Small intestine (tissue), 7 donors: ENCODE results near the gene C1orf226. TPM values are rescaled to one million over a fixed set of nuclear protein-coding genes. Genes with fewer than 3 reads are reported as not detected.
A peak's percentile ranks its signal among the peaks of the same experiment; 100 is the strongest.

Experiments used
- DNase-seq, 2 donors: peaks; one replicate each; pipeline versions ENCODE4 v3.0.0 to v3.0.0-alpha.2; 2013
- FAIRE-seq: peaks from 2 replicates; lab custom pipeline; 2012; peaks lifted over from hg19 to GRCh38; lab: Jason Lieb, UNC
- H3K27ac ChIP-seq, 3 donors: one replicate each; pipeline ENCODE4 v1.5.1; 2013; ENCODE audit warnings: low read length in 2 of 3, mild to moderate bottlenecking in 2 of 3, control low read depth in 1 of 3, inconsistent platforms in 1 of 3, low read depth in 1 of 3, moderate library complexity in 1 of 3
- H3K27me3 ChIP-seq, 3 donors: one replicate each; pipeline ENCODE4 v1.6.1; 2013; ENCODE audit warnings: low read length in 3 of 3, inconsistent platforms in 1 of 3; ENCODE audit not compliant: control insufficient read depth in 3 of 3, insufficient read depth in 3 of 3
- H3K36me3 ChIP-seq, 3 donors: one replicate each; pipeline ENCODE4 v1.6.1; 2013; ENCODE audit warnings: low read length in 3 of 3, inconsistent platforms in 1 of 3, low read depth in 1 of 3, mild to moderate bottlenecking in 1 of 3, moderate library complexity in 1 of 3; ENCODE audit not compliant: control insufficient read depth in 3 of 3, insufficient read depth in 2 of 3
- H3K4me1 ChIP-seq, 3 donors: one replicate each; pipeline ENCODE4 v1.6.1; 2013; ENCODE audit warnings: low read length in 2 of 3, inconsistent platforms in 1 of 3, low read depth in 1 of 3, mild to moderate bottlenecking in 1 of 3, moderate library complexity in 1 of 3; ENCODE audit not compliant: control insufficient read depth in 3 of 3, insufficient read depth in 2 of 3
- H3K4me3 ChIP-seq, 3 donors: one replicate each; pipeline ENCODE4 v1.5.1; 2013; ENCODE audit warnings: low read length in 3 of 3, control low read depth in 1 of 3, inconsistent platforms in 1 of 3, low read depth in 1 of 3, mild to moderate bottlenecking in 1 of 3, moderate library complexity in 1 of 3
- H3K9me3 ChIP-seq, 2 donors: one replicate each; pipeline ENCODE4 v1.6.1; 2013; ENCODE audit warnings: low read depth in 1 of 2, low read length in 1 of 2; ENCODE audit not compliant: control insufficient read depth in 2 of 2, insufficient read depth in 1 of 2
- WGBS, 3 donors: extraction: QIAGEN DNeasy Blood & Tissue Kit; methylation state at CpG; one replicate each; pipeline ENCODE4 v1.1.7; 2013; 5-methylcytosine and 5-hydroxymethylcytosine counted together
- polyA plus RNA-seq, 4 donors: library from polyadenylated mRNA; stranded (reverse) in 3 of 4; unstranded in 1 of 4; fragments of 200-250 nt in 3 of 4; fragments of 120-200 nt in 1 of 4; gene quantifications; one replicate each; pipeline versions ENCODE4 v1.2.1 to v1.2.3, GENCODE V29; 2013
- donor health status: healthy with polysubstance abuse.
- donor health status: control.
- donor health status: control.
- donor health status: Bipolar disorder and iron deficiency.
- donor health status: healthy.

Gene C1orf226
- polyA plus RNA-seq, 4 donors: 8.1 to 14.1 (median 13.2) TPM

- FAIRE-seq (no peak), DNase-seq (no peak)
- Histone ChIP-seq H3K36me3 (peaks cover 0 to 36% (median 5%) of the 10 kb centered on the region in 3 donors), H3K27ac (no peak overlapping the region), H3K9me3 (no peaks in the 10 kb centered on the region), H3K27me3 (no peaks in the 10 kb centered on the region), H3K4me1 (peaks cover 3 to 40% (median 15%) of the 10 kb centered on the region in 3 donors), H3K4me3 (no peak overlapping the region)
- 83 to 90% (median 88%) methylated on average over 20 of the region's 20 CpGs for WGBS, 3 donors
Measured at GRCh38 chr1:162387226-162388082, 5.9 kb downstream of the C1orf226 start.

GRCh38 chr1:162388083-162388594 lies 6.6 kb downstream of the C1orf226 start:
- no peak overlapping the region for H3K27ac ChIP-seq
- no peaks in the 10 kb centered on the region for H3K9me3 ChIP-seq
- 85 to 96% (median 93%) methylated on average over 8 of the region's 8 CpGs for WGBS, 3 donors
- H3K4me3 ChIP-seq: no peak overlapping the region
- H3K4me1 ChIP-seq: peaks cover 0 to 33% (median 10%) of the 10 kb centered on the region in 3 donors
- no peaks in the 10 kb centered on the region for H3K27me3 ChIP-seq
- FAIRE-seq (no peak), DNase-seq (no peak)
- H3K36me3 ChIP-seq: peaks cover 0 to 32% (median 5%) of the 10 kb centered on the region in 3 donors

GRCh38 chr1:162388615-162389014 lies 7.1 kb downstream of the C1orf226 start:
- peak overlapping the region in 1 of 3 donors; percentile 44 for H3K27ac ChIP-seq
- DNase-seq: peak in 1 of 2 donors; percentile 79
- H3K4me1 ChIP-seq: peaks cover 0 to 29% (median 10%) of the 10 kb centered on the region in 3 donors
- no peak overlapping the region for H3K4me3 ChIP-seq
- H3K27me3 ChIP-seq: no peaks in the 10 kb centered on the region
- H3K36me3 ChIP-seq: peaks cover 0 to 27% (median 5%) of the 10 kb centered on the region in 3 donors
- no peaks in the 10 kb centered on the region for H3K9me3 ChIP-seq
- 44 to 75% (median 57%) methylated on average over 5 of the region's 5 CpGs for WGBS, 3 donors
- FAIRE-seq: no peak

GRCh38 chr1:162389021-162389818 lies 7.7 kb downstream of the C1orf226 start:
- Histone ChIP-seq H3K4me1 (peaks cover 0 to 29% (median 9%) of the 10 kb centered on the region in 3 donors), H3K9me3 (no peaks in the 10 kb centered on the region), H3K36me3 (peaks cover 0 to 21% (median 5%) of the 10 kb centered on the region in 3 donors), H3K27ac (peak overlapping the region in 1 of 3 donors; percentile 44), H3K27me3 (no peaks in the 10 kb centered on the region), H3K4me3 (no peak overlapping the region)
- 16 to 28% (median 23%) methylated on average over 11 of the region's 11 CpGs for WGBS, 3 donors
- DNase-seq (peak; percentile 32 to 45), FAIRE-seq (no peak)

- peak overlapping the region in 1 of 3 donors; percentile 44 for H3K27ac ChIP-seq
- FAIRE-seq (no peak), DNase-seq (peak in 1 of 2 donors; percentile 73)
- peaks cover 0 to 29% (median 7%) of the 10 kb centered on the region in 3 donors for H3K4me1 ChIP-seq
- H3K36me3 ChIP-seq: peaks cover 0 to 13% (median 0%) of the 10 kb centered on the region in 3 donors
- WGBS, 3 donors: 80 to 83% (median 81%) methylated on average over 9 of the region's 9 CpGs
- no peaks in the 10 kb centered on the region for H3K9me3 ChIP-seq
- H3K4me3 ChIP-seq: no peak overlapping the region
- no peaks in the 10 kb centered on the region for H3K27me3 ChIP-seq
Measured at GRCh38 chr1:162389971-162390370, 8.4 kb downstream of the C1orf226 start.

GRCh38 chr1:162390396-162391185 lies 9.1 kb downstream of the C1orf226 start:
- Histone ChIP-seq H3K9me3 (no peaks in the 10 kb centered on the region), H3K36me3 (peaks cover 0 to 7% (median 0%) of the 10 kb centered on the region in 3 donors), H3K4me1 (peaks cover 0 to 29% (median 7%) of the 10 kb centered on the region in 3 donors), H3K4me3 (no peak overlapping the region), H3K27me3 (no peaks in the 10 kb centered on the region), H3K27ac (peak overlapping the region in 1 of 3 donors; percentile 44)
- peak in 1 of 2 donors; percentile 31 for DNase-seq
- 67 to 76% (median 71%) methylated on average over 15 of the region's 15 CpGs for WGBS, 3 donors
- FAIRE-seq: no peak

GRCh38 chr1:162391790-162392563 lies 10.4 kb downstream of the C1orf226 start:
- H3K27me3 ChIP-seq: no peaks in the 10 kb centered on the region
- DNase-seq: peak; percentile 62 to 74
- H3K9me3 ChIP-seq: no peaks in the 10 kb centered on the region
- no peak overlapping the region for H3K27ac ChIP-seq
- H3K4me3 ChIP-seq: no peak overlapping the region
- 24 to 50% (median 46%) methylated on average over 4 of the region's 4 CpGs for WGBS, 3 donors
- peaks cover 0 to 29% (median 7%) of the 10 kb centered on the region in 3 donors for H3K4me1 ChIP-seq
- no peaks in the 10 kb centered on the region for H3K36me3 ChIP-seq
- peak; percentile 41 for FAIRE-seq
